ENCODE data around the gene RUNX3. TPM values are rescaled to one million over a fixed set of nuclear protein-coding genes. Genes with fewer than 3 reads are reported as not detected.
A peak's percentile ranks its signal among the peaks of the same experiment; 100 is the strongest.

The RUNX3 gene
- total and polyA plus RNA-seq, 5 donors from 2014 or later, result 12.0 to 268 (median 17.5) TPM

GRCh38 chr1:24925082-24925779 lies 4.8 kb downstream of the RUNX3 start:
- peaks cover 44% of the 10 kb centered on the region for H3K36me3 ChIP-seq (ENCODE audit: control insufficient read depth, insufficient read depth, low read length)
- H3K4me3 Mint-ChIP-seq, result peak overlapping the region; percentile 95 to 99 (median 98)
- DNase-seq, result peak; percentile 76 to 90 (median 84)

GRCh38 chr1:24923485-24924113 lies 6.5 kb downstream of the RUNX3 start:
- Mint-ChIP-seq H3K4me3 (peak overlapping the region; percentile 74 to 99 (median 91)), H3K4me1 (peaks cover 38 to 89% (median 48%) of the 10 kb centered on the region in 4 donors), H3K9me3 (no peaks in the 10 kb centered on the region), H3K27ac (peak overlapping the region; percentile 88 to 100 (median 99)), H3K36me3 (peaks cover 45% of the 10 kb centered on the region), H3K27me3 (peaks cover 6% of the 10 kb centered on the region)
- peaks cover 57% of the 10 kb centered on the region for H3K36me3 ChIP-seq (ENCODE audit: control insufficient read depth, insufficient read depth, low read length)
- H3K9me3 ChIP-seq (ENCODE audit: control insufficient read depth in 2 of 2, low read length in 2 of 2), result no peaks in the 10 kb centered on the region
- H3K27ac ChIP-seq (ENCODE audit: insufficient read depth, low read length, poor library complexity, severe bottlenecking), result peak overlapping the region; percentile 98
- ATAC-seq (ENCODE audit: low read depth in 2 of 2), result no peak
- H3K4me3 ChIP-seq (ENCODE audit: low read depth, low read length), result peak overlapping the region; percentile 99
- H3K27me3 ChIP-seq (ENCODE audit: control insufficient read depth, insufficient read depth, low read length), result no peaks in the 10 kb centered on the region
- peaks cover 99% of the 10 kb centered on the region for H3K4me1 ChIP-seq (ENCODE audit: control insufficient read depth, insufficient read depth, low read length, poor library complexity, severe bottlenecking)
- peak in 2 of 3 donors; percentile 35 to 41 for DNase-seq

More at GRCh38 chr1:24925082-24925779, 4.8 kb downstream of the RUNX3 start:
- peak overlapping the region; percentile 94 to 100 (median 99) for H3K27ac Mint-ChIP-seq
- Histone ChIP-seq H3K27me3 (ENCODE audit: control insufficient read depth, insufficient read depth, low read length) (no peaks in the 10 kb centered on the region), H3K4me1 (ENCODE audit: control insufficient read depth, insufficient read depth, low read length, poor library complexity, severe bottlenecking) (peaks cover 83% of the 10 kb centered on the region), H3K27ac (ENCODE audit: insufficient read depth, low read length, poor library complexity, severe bottlenecking) (peak overlapping the region; percentile 98), H3K4me3 (ENCODE audit: low read depth, low read length) (peak overlapping the region; percentile 99), H3K9me3 (ENCODE audit: control insufficient read depth in 2 of 2, low read length in 2 of 2) (no peaks in the 10 kb centered on the region)
- ATAC-seq (ENCODE audit: low read depth in 2 of 2), result peak; percentile 32 to 46
- H3K36me3 Mint-ChIP-seq, result peaks cover 40% of the 10 kb centered on the region
- H3K9me3 Mint-ChIP-seq, result peaks cover 0 to 2% (median 0%) of the 10 kb centered on the region in 7 donors
- peaks cover 11% of the 10 kb centered on the region for H3K27me3 Mint-ChIP-seq
- H3K4me1 Mint-ChIP-seq, result peaks cover 31 to 74% (median 41%) of the 10 kb centered on the region in 4 donors

- Histone ChIP-seq H3K36me3 (ENCODE audit: control insufficient read depth, insufficient read depth, low read length) (peaks cover 71% of the 10 kb centered on the region), H3K27me3 (ENCODE audit: control insufficient read depth, insufficient read depth, low read length) (no peaks in the 10 kb centered on the region), H3K4me1 (ENCODE audit: control insufficient read depth, insufficient read depth, low read length, poor library complexity, severe bottlenecking) (peaks cover 94% of the 10 kb centered on the region), H3K27ac (ENCODE audit: insufficient read depth, low read length, poor library complexity, severe bottlenecking) (peak overlapping the region; percentile 98), H3K9me3 (ENCODE audit: control insufficient read depth in 2 of 2, low read length in 2 of 2) (no peaks in the 10 kb centered on the region), H3K4me3 (ENCODE audit: low read depth, low read length) (peak overlapping the region; percentile 67)
- peak; percentile 48 to 73 (median 56) for DNase-seq
- peak overlapping the region; percentile 99 to 100 (median 99) for H3K27ac Mint-ChIP-seq
- H3K36me3 Mint-ChIP-seq, result peaks cover 51% of the 10 kb centered on the region
- peaks cover 6% of the 10 kb centered on the region for H3K27me3 Mint-ChIP-seq
- no peaks in the 10 kb centered on the region for H3K9me3 Mint-ChIP-seq
- H3K4me3 Mint-ChIP-seq, result peak overlapping the region; percentile 74 to 95 (median 91)
- ATAC-seq (ENCODE audit: low read depth in 2 of 2), result peak; percentile 62 to 70
- peaks cover 38 to 90% (median 51%) of the 10 kb centered on the region in 4 donors for H3K4me1 Mint-ChIP-seq
These were observed 8.0 kb downstream of the RUNX3 start for GRCh38 chr1:24921938-24922662.

- peaks cover 72% of the 10 kb centered on the region for H3K36me3 ChIP-seq (ENCODE audit: control insufficient read depth, insufficient read depth, low read length)
- H3K4me3 ChIP-seq (ENCODE audit: low read depth, low read length), result peak overlapping the region; percentile 67
- no peaks in the 10 kb centered on the region for H3K27me3 ChIP-seq (ENCODE audit: control insufficient read depth, insufficient read depth, low read length)
- ATAC-seq (ENCODE audit: low read depth in 2 of 2) (no peak), DNase-seq (no peak)
- H3K9me3 ChIP-seq (ENCODE audit: control insufficient read depth in 2 of 2, low read length in 2 of 2), result no peaks in the 10 kb centered on the region
- Mint-ChIP-seq H3K27me3 (peaks cover 6% of the 10 kb centered on the region), H3K4me1 (peaks cover 38 to 89% (median 50%) of the 10 kb centered on the region in 4 donors), H3K27ac (peak overlapping the region; percentile 95 to 100 (median 99)), H3K36me3 (peaks cover 50% of the 10 kb centered on the region), H3K4me3 (peak overlapping the region in 3 of 4 donors; percentile 63 to 78 (median 74)), H3K9me3 (peaks cover 0 to under 1% (median 0%) of the 10 kb centered on the region in 7 donors)
- peaks cover 94% of the 10 kb centered on the region for H3K4me1 ChIP-seq (ENCODE audit: control insufficient read depth, insufficient read depth, low read length, poor library complexity, severe bottlenecking)
- peak overlapping the region; percentile 98 for H3K27ac ChIP-seq (ENCODE audit: insufficient read depth, low read length, poor library complexity, severe bottlenecking)
These were observed 8.7 kb downstream of the RUNX3 start for GRCh38 chr1:24921412-24921811.

GRCh38 chr1:24920533-24920925 lies 9.5 kb downstream of the RUNX3 start:
- peak overlapping the region; percentile 67 for H3K4me3 ChIP-seq (ENCODE audit: low read depth, low read length)
- Mint-ChIP-seq H3K27me3 (peaks cover 6% of the 10 kb centered on the region), H3K4me1 (peaks cover 38 to 86% (median 47%) of the 10 kb centered on the region in 4 donors), H3K9me3 (peaks cover 0 to 2% (median 0%) of the 10 kb centered on the region in 7 donors), H3K4me3 (peak overlapping the region; percentile 74 to 93 (median 78)), H3K27ac (peak overlapping the region; percentile 89 to 100 (median 99)), H3K36me3 (peaks cover 42% of the 10 kb centered on the region)
- H3K27me3 ChIP-seq (ENCODE audit: control insufficient read depth, insufficient read depth, low read length), result no peaks in the 10 kb centered on the region
- no peak for ATAC-seq (ENCODE audit: low read depth in 2 of 2)
- H3K4me1 ChIP-seq (ENCODE audit: control insufficient read depth, insufficient read depth, low read length, poor library complexity, severe bottlenecking), result peaks cover 92% of the 10 kb centered on the region
- peak in 1 of 3 donors; percentile 57 for DNase-seq
- peaks cover 72% of the 10 kb centered on the region for H3K36me3 ChIP-seq (ENCODE audit: control insufficient read depth, insufficient read depth, low read length)
- H3K27ac ChIP-seq (ENCODE audit: insufficient read depth, low read length, poor library complexity, severe bottlenecking), result peak overlapping the region; percentile 98
- no peaks in the 10 kb centered on the region for H3K9me3 ChIP-seq (ENCODE audit: control insufficient read depth in 2 of 2, low read length in 2 of 2)

GRCh38 chr1:24919791-24920532 lies 10.1 kb downstream of the RUNX3 start:
- H3K4me1 ChIP-seq (ENCODE audit: control insufficient read depth, insufficient read depth, low read length, poor library complexity, severe bottlenecking), result peaks cover 90% of the 10 kb centered on the region
- no peaks in the 10 kb centered on the region for H3K9me3 ChIP-seq (ENCODE audit: control insufficient read depth in 2 of 2, low read length in 2 of 2)
- Mint-ChIP-seq H3K27me3 (peaks cover 7% of the 10 kb centered on the region), H3K4me3 (peak overlapping the region; percentile 74 to 93 (median 78)), H3K27ac (peak overlapping the region; percentile 89 to 100 (median 99)), H3K9me3 (peaks cover 0 to 2% (median 0%) of the 10 kb centered on the region in 7 donors), H3K4me1 (peaks cover 33 to 86% (median 48%) of the 10 kb centered on the region in 4 donors), H3K36me3 (peaks cover 42% of the 10 kb centered on the region)
- peak in 2 of 3 donors; percentile 54 to 67 for DNase-seq
- peaks cover 74% of the 10 kb centered on the region for H3K36me3 ChIP-seq (ENCODE audit: control insufficient read depth, insufficient read depth, low read length)
- H3K27ac ChIP-seq (ENCODE audit: insufficient read depth, low read length, poor library complexity, severe bottlenecking), result peak overlapping the region; percentile 98
- ATAC-seq (ENCODE audit: low read depth in 2 of 2), result no peak
- H3K4me3 ChIP-seq (ENCODE audit: low read depth, low read length), result peak overlapping the region; percentile 67
- H3K27me3 ChIP-seq (ENCODE audit: control insufficient read depth, insufficient read depth, low read length), result no peaks in the 10 kb centered on the region
